OCI-LY1 (cell line): ENCODE data around the gene EXOC6B.

Experiments used
- H2AFZ ChIP-seq: fragments of 200-600 bp; sonication (generic), shearing (Covaris generic); 2 replicates; pipeline ENCODE4 v1.6.0; 2014; ENCODE audit warnings: antibody characterized with exemption, mild to moderate bottlenecking, low read length
- H3F3A ChIP-seq: fragments of 200-600 bp; sonication (generic), shearing (Covaris generic); 2 replicates; pipeline ENCODE4 v1.6.0; 2014; ENCODE audit warnings: mild to moderate bottlenecking, antibody characterized with exemption, low read length, moderate library complexity; ENCODE audit not compliant: insufficient read depth
- H3K27ac ChIP-seq: fragments of 200-600 bp; sonication (generic); 2 replicates; pipeline ENCODE4 v1.5.1; 2014; ENCODE audit warnings: low read length, mixed run types, mild to moderate bottlenecking, low read depth; ENCODE audit not compliant: poor library complexity, severe bottlenecking
- H3K27me3 ChIP-seq: fragments of 200-600 bp; sonication (generic); 2 replicates; pipeline ENCODE4 v1.6.0; 2014; ENCODE audit warnings: antibody characterized with exemption, mild to moderate bottlenecking, low read length, moderate library complexity; ENCODE audit not compliant: insufficient read depth
- H3K36me3 ChIP-seq: fragments of 200-600 bp; sonication (generic); 2 replicates; pipeline ENCODE4 v1.6.1; 2014; ENCODE audit warnings: mild to moderate bottlenecking, antibody characterized with exemption, low read length, moderate library complexity, mixed read lengths; ENCODE audit not compliant: insufficient read depth
- H3K4me1 ChIP-seq: fragments of 200-600 bp; sonication (generic); 2 replicates; pipeline ENCODE4 v1.5.1; 2014; ENCODE audit warnings: mild to moderate bottlenecking, low read length, moderate library complexity; ENCODE audit not compliant: insufficient read depth, severe bottlenecking
- H3K4me2 ChIP-seq: fragments of 200-600 bp; sonication (generic), shearing (Covaris generic); 2 replicates; pipeline ENCODE4 v1.6.1; 2014; ENCODE audit warnings: low read length
- H3K4me3 ChIP-seq: fragments of 200-600 bp; sonication (generic); 2 replicates; pipeline ENCODE4 v1.5.1; 2014; ENCODE audit warnings: low read length, low read depth, mild to moderate bottlenecking, mixed read lengths; ENCODE audit not compliant: poor library complexity, severe bottlenecking
- H3K79me2 ChIP-seq: fragments of 200-600 bp; shearing (Covaris generic); 2 replicates; pipeline ENCODE4 v1.6.1; 2016; ENCODE audit warnings: mixed run types, low read length, mixed read lengths; ENCODE audit not compliant: insufficient read depth
- H3K9ac ChIP-seq: fragments of 200-600 bp; sonication (generic), shearing (Covaris generic); 2 replicates; pipeline ENCODE4 v1.6.1; 2014; ENCODE audit warnings: mild to moderate bottlenecking, low read length, mixed read lengths
- H3K9me2 ChIP-seq: fragments of 200-600 bp; sonication (generic), shearing (Covaris generic); 2 replicates; pipeline ENCODE4 v1.6.1; 2014; ENCODE audit warnings: low read depth, mild to moderate bottlenecking, low read length, mixed read lengths
- H3K9me3 ChIP-seq: fragments of 200-600 bp; shearing (Covaris generic); 2 replicates; pipeline ENCODE4 v1.6.1; 2014; ENCODE audit warnings: low read length, mixed read lengths
- H4K20me1 ChIP-seq: fragments of 200-600 bp; sonication (generic), shearing (Covaris generic); 2 replicates; pipeline ENCODE4 v1.6.0; 2016; ENCODE audit warnings: mild to moderate bottlenecking, low read length; ENCODE audit not compliant: insufficient read depth
- EZH2 ChIP-seq: fragments of 200-600 bp; sonication (generic), shearing (Covaris generic); IDR thresholded peaks from 2 replicates; pipeline ENCODE4 v1.8.0; 2017; ENCODE audit warnings: borderline replicate concordance, mixed run types, mild to moderate bottlenecking, antibody characterized with exemption, low read length, moderate library complexity, mixed read lengths
- TF ChIP-seq, protein P1 (sequence below): fragments of 200-600 bp; sonication (generic), shearing (Covaris generic); IDR thresholded peaks from 2 replicates; pipeline ENCODE4 v1.5.1; 2017; ENCODE audit warnings: mild to moderate bottlenecking, antibody characterized with exemption, low read length, moderate library complexity, mixed read lengths

The EXOC6B gene

DNA sequence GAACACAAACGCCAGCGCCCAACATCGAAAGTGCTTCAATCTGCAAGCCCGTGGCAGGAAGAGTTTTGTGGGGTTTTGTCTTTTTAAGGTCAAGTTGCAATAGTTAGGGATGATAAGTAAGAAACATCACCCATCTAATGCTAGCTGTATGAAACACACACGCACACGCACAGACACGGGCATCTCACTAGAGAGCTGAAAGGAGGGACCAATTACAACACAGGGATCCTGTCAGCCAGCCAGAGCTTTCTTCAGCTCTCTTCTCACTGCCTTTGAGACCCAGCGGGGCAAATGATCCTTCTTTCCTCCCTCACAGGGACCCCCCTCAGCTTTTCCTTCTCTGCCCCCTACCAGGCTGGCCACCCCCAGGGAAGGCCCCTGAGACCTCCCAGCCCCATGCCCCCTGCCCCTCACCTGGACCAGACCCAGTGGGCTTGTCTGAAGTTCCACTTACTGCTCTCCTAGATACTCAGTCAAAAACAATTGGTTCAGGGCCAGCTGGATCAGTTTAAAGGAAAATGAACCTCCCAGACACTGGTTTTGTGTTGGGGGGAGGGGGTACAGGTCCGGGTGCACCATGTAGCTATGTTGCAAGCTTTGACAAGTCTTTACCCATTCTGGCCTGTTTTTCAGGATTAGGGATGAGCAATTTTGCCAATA is 696.0 kb downstream of the EXOC6B start:
- no peak overlapping the region for H3K27ac ChIP-seq
- H3K4me3 ChIP-seq, result no peak overlapping the region
- no peak overlapping the region for H3K4me2 ChIP-seq
- no peak for TF ChIP-seq EZH2
- TF ChIP-seq, protein P1, sequence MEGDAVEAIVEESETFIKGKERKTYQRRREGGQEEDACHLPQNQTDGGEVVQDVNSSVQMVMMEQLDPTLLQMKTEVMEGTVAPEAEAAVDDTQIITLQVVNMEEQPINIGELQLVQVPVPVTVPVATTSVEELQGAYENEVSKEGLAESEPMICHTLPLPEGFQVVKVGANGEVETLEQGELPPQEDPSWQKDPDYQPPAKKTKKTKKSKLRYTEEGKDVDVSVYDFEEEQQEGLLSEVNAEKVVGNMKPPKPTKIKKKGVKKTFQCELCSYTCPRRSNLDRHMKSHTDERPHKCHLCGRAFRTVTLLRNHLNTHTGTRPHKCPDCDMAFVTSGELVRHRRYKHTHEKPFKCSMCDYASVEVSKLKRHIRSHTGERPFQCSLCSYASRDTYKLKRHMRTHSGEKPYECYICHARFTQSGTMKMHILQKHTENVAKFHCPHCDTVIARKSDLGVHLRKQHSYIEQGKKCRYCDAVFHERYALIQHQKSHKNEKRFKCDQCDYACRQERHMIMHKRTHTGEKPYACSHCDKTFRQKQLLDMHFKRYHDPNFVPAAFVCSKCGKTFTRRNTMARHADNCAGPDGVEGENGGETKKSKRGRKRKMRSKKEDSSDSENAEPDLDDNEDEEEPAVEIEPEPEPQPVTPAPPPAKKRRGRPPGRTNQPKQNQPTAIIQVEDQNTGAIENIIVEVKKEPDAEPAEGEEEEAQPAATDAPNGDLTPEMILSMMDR, result no peak
- H3K9ac ChIP-seq, result no peak overlapping the region
- H3K79me2 ChIP-seq, result no peaks in the 10 kb centered on the region
- H4K20me1 ChIP-seq, result no peaks in the 10 kb centered on the region
- no peaks in the 10 kb centered on the region for H3K4me1 ChIP-seq
- no peaks in the 10 kb centered on the region for H3K27me3 ChIP-seq
- H3K36me3 ChIP-seq, result no peaks in the 10 kb centered on the region
- no peaks in the 10 kb centered on the region for H3K9me2 ChIP-seq
- H3K9me3 ChIP-seq, result no peaks in the 10 kb centered on the region
- H3F3A ChIP-seq, result no peaks in the 10 kb centered on the region
- no peak overlapping the region for H2AFZ ChIP-seq

DNA sequence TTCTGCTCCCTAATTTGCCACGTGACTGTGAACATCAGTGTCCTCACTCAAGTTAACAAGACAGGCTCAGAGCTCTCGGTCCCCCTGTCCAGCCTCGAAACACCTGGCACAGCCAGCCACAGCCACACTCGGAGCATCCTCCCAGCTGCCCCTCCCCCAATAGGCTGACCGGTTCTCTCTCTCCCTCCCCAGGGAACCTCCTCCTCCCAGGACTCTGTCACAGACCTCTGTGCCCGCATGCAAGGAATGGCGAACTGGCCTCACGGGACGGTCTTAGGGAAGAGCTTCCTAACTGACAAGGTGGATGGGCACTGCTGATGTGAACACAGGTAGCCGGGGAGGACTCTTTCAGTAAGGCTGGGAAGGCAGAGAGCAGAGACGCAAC is 697.0 kb downstream of the EXOC6B start:
- no peaks in the 10 kb centered on the region for H3K9me2 ChIP-seq
- H3K9ac ChIP-seq, result no peak overlapping the region
- no peaks in the 10 kb centered on the region for H3F3A ChIP-seq
- H3K79me2 ChIP-seq, result no peaks in the 10 kb centered on the region
- no peaks in the 10 kb centered on the region for H3K27me3 ChIP-seq
- TF ChIP-seq, protein P1, result no peak
- TF ChIP-seq EZH2, result no peak
- no peaks in the 10 kb centered on the region for H3K36me3 ChIP-seq
- H3K4me2 ChIP-seq, result no peak overlapping the region
- H3K27ac ChIP-seq, result no peak overlapping the region
- H3K9me3 ChIP-seq, result no peaks in the 10 kb centered on the region
- H2AFZ ChIP-seq, result no peak overlapping the region
- no peaks in the 10 kb centered on the region for H4K20me1 ChIP-seq
- no peak overlapping the region for H3K4me3 ChIP-seq
- H3K4me1 ChIP-seq, result no peaks in the 10 kb centered on the region

DNA sequence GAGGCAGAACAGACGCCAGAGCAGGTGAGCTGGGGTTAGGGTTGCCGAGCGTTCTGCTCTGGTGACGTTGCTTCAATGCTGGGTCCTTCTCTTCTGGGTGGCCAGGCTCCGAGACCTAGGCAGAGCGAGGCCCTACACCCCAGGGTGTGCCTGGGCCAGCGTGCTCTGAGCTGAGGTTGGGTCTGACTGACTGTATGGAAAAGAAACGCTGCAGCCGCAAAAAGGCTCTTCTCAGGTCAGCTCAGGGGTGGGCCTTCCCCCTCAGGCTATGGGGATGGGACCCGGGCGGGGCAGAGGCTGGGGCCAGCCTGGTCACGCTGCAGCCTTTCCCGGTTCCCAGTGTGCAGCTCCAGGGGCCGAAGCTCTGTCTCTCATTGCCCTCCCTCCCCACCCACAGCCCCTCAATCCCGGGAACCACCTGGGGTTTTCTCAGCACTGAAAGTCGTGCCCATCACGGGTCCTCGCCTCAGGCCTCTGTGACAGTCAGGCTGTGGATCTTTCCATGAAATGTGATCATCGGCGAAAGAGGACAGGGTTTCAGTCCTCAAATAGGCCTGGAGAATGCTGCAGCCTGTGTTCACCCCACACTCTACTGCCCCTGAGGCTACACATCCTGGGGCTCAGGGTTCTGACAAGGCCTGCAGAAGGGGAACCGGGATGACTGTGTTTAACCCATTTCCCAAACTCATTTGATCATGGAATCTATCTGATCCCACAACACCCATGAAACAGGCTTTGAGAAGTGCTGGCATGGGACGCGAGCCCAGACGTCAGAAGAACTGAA is 697.6 kb downstream of the EXOC6B start:
- Histone ChIP-seq H3K4me1 (no peaks in the 10 kb centered on the region), H3K27me3 (no peaks in the 10 kb centered on the region), H3K79me2 (no peaks in the 10 kb centered on the region), H3K4me3 (no peak overlapping the region), H3K36me3 (no peaks in the 10 kb centered on the region), H3K9me3 (no peaks in the 10 kb centered on the region), H4K20me1 (no peaks in the 10 kb centered on the region), H2AFZ (no peak overlapping the region), H3K27ac (no peak overlapping the region), H3K4me2 (no peak overlapping the region), H3F3A (no peaks in the 10 kb centered on the region), H3K9me2 (no peaks in the 10 kb centered on the region), H3K9ac (no peak overlapping the region)
- TF ChIP-seq, protein P1, result no peak
- no peak for TF ChIP-seq EZH2
